ENCODE measurements around the gene FLACC1.

DNA sequence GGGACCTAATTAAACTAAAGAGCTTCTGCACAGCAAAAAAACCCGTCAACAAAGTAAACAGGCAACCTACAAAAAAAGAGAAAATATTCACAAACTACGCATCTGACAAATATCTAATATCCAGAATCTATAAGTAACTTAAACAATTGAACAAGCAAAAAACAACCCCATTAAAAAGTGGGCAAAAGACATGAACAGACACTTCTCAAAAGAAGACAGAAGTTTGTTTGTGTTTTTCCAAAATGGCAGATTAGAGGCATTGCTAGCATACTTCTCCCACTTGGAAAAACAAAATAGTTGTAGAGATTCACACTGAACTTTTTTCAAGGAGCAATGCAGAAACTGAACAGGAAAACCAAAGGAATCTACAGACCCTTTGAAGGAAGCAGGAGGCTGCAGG lies 37.6 kb downstream of the FLACC1 start:
- TF ChIP-seq YY1 (IDR thresholded peaks at IDR 0.05; ENCODE audit: borderline replicate concordance in 1 of 3, control insufficient read depth in 1 of 3, extremely low read depth in 1 of 3, insufficient read depth in 3 of 3, insufficient read length in 1 of 3, insufficient replicate concordance in 2 of 3, low read depth in 1 of 3, low read length in 2 of 3) = no peak
- no peak for TF ChIP-seq GTF2F1 (IDR thresholded peaks at IDR 0.05; ENCODE audit: low read depth, low read length)
- TF ChIP-seq, protein P1, sequence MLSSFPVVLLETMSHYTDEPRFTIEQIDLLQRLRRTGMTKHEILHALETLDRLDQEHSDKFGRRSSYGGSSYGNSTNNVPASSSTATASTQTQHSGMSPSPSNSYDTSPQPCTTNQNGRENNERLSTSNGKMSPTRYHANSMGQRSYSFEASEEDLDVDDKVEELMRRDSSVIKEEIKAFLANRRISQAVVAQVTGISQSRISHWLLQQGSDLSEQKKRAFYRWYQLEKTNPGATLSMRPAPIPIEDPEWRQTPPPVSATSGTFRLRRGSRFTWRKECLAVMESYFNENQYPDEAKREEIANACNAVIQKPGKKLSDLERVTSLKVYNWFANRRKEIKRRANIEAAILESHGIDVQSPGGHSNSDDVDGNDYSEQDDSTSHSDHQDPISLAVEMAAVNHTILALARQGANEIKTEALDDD (IDR thresholded peaks at IDR 0.05) = no peak
- no peak for TF ChIP-seq CHD2 (IDR thresholded peaks at IDR 0.05; ENCODE audit: low read depth, low read length)
- no peak for TF ChIP-seq KAT2B (IDR thresholded peaks at IDR 0.05; ENCODE audit: low read depth, low read length)
- TF ChIP-seq, protein P2, sequence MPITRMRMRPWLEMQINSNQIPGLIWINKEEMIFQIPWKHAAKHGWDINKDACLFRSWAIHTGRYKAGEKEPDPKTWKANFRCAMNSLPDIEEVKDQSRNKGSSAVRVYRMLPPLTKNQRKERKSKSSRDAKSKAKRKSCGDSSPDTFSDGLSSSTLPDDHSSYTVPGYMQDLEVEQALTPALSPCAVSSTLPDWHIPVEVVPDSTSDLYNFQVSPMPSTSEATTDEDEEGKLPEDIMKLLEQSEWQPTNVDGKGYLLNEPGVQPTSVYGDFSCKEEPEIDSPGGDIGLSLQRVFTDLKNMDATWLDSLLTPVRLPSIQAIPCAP (CRISPR knock-in tag; IDR thresholded peaks at IDR 0.05; ENCODE audit: borderline replicate concordance) = no peak
- TF ChIP-seq ZNF174 (CRISPR knock-in tag; IDR thresholded peaks at IDR 0.05) = no peak
- TF ChIP-seq, protein P3, sequence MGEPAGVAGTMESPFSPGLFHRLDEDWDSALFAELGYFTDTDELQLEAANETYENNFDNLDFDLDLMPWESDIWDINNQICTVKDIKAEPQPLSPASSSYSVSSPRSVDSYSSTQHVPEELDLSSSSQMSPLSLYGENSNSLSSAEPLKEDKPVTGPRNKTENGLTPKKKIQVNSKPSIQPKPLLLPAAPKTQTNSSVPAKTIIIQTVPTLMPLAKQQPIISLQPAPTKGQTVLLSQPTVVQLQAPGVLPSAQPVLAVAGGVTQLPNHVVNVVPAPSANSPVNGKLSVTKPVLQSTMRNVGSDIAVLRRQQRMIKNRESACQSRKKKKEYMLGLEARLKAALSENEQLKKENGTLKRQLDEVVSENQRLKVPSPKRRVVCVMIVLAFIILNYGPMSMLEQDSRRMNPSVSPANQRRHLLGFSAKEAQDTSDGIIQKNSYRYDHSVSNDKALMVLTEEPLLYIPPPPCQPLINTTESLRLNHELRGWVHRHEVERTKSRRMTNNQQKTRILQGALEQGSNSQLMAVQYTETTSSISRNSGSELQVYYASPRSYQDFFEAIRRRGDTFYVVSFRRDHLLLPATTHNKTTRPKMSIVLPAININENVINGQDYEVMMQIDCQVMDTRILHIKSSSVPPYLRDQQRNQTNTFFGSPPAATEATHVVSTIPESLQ (CRISPR knock-in tag; IDR thresholded peaks at IDR 0.05) = no peak
- TF ChIP-seq, protein P4, sequence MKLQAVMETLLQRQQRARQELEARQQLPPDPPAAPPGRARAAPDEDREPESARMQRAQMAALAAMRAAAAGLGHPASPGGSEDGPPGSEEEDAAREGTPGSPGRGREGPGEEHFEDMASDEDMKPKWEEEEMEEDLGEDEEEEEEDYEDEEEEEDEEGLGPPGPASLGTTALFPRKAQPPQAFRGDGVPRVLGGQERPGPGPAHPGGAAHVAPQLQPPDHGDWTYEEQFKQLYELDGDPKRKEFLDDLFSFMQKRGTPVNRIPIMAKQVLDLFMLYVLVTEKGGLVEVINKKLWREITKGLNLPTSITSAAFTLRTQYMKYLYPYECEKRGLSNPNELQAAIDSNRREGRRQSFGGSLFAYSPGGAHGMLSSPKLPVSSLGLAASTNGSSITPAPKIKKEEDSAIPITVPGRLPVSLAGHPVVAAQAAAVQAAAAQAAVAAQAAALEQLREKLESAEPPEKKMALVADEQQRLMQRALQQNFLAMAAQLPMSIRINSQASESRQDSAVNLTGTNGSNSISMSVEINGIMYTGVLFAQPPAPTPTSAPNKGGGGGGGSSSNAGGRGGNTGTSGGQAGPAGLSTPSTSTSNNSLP (IDR thresholded peaks at IDR 0.05; ENCODE audit: borderline replicate concordance, low read depth, low read length) = no peak
